ENCODE results near the gene SNCAIP. TPM values are rescaled to one million over a fixed set of nuclear protein-coding genes. Genes with fewer than 3 reads are reported as not detected.

The SNCAIP gene
- total RNA-seq, 2 donors from 2014 or later: not detected

DNA sequence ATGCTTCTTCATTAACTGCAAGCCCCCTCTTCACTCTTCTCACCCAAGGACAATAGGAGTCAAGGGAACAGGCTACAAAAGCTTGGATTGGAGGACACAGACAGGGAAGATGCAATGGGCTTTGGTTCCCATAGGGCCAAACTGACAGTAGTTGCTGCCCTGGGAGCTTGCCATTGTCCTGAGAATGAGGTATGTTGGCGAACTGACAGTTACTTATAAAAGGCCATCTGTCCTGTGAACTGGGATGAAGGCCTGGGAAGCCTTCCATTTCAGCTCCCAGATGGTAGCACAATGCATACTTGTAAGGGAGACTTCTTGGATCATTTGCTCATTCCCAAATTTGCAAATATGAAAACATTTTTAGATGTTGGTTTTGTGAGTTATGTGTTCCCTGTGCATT, 88.9 kb downstream of the SNCAIP start:
- H3K36me3 Mint-ChIP-seq: no peaks in the 10 kb centered on the region
- no peak for ATAC-seq
- H3K9me3 Mint-ChIP-seq: peaks cover 4 to 5% of the 10 kb centered on the region in 2 donors
- no peak overlapping the region for H3K27ac Mint-ChIP-seq
- DNase-seq (ENCODE audit: low spot score in 2 of 2): no peak

- Mint-ChIP-seq H3K9me3 (peaks cover 4 to 5% of the 10 kb centered on the region in 2 donors), H3K27ac (no peak overlapping the region), H3K36me3 (no peaks in the 10 kb centered on the region)
- no peak for ATAC-seq
- DNase-seq (ENCODE audit: low spot score in 2 of 2): no peak
Measured at GRCh38 chr5:122401976-122402725, 90.1 kb downstream of the SNCAIP start.

DNA sequence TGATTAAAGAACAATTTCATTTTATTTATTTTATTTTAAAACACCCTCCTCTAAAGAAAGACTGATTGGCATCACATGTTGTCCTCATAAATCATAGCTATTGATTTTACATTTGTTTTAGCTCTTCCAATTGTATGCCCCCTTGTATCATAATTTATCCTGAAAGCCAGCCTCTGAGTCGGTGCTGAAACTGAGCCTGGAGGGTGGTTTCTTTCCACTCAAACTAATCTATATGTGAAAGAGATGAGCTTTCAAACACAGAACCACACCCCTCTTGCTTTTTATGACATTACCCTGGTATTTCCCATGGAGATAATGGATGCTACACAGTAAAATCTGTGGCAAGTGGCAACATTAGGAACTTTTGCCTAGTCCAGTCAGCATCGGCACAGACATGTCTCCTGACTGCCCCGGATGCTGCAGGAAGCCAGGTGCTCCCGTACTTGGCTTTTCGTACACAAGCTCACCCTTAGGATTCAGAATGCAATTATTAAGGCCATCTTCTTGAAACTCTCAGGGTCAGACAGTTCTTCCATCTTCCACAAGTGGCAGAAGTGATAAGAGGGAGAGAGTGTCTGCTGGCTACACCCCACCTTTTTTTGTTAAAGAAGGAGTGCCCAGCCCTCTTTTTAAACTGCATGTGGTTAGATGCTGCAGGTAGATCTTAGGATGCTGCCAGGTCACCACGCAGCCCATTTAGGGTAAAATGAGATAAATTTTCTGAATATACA, 91.1 kb downstream of the SNCAIP start:
- Mint-ChIP-seq H3K27ac (no peak overlapping the region), H3K9me3 (peaks cover 4 to 5% of the 10 kb centered on the region in 2 donors), H3K36me3 (no peaks in the 10 kb centered on the region)
- no peak for DNase-seq (ENCODE audit: low spot score in 2 of 2)
- ATAC-seq: no peak

GRCh38 chr5:122404018-122404417, 92.0 kb downstream of the SNCAIP start:
- DNase-seq (ENCODE audit: low spot score in 2 of 2): no peak
- ATAC-seq: no peak
- Mint-ChIP-seq H3K27ac (no peak overlapping the region), H3K9me3 (peaks cover 4 to 5% of the 10 kb centered on the region in 2 donors), H3K36me3 (no peaks in the 10 kb centered on the region)

DNA sequence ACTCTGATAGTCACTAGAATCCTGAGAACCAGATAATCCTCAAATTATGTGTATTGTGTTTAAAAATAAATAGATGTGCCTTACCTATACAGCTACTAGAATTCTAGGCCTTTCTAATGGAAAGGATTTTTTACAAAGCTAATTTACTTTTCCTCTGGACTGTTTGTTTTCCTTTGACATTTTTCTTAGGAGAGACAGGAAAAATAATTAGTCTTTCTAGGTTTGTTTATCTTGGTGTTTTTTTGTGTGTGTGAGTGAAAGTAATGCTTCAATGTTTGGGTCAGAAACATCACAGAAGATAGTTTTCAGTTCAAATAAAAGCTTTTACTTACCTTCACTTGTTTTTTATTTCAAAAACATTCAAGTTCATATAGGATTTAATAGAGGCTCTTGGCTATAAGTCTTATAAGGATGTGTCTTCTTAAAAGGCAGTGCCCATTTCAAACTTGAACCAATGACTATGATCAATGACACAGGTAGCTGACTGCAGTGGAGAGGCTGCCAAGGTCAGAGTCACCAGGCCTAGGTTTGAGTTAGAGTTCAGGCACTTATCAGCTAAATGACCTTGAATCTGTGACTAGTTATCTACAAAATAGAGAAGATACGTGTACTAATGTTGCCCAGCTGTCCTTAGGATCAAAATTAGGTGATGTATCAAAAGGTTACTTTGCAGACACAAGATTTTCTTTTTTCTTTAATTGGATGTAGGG, 92.8 kb downstream of the SNCAIP start:
- Mint-ChIP-seq H3K9me3 (peaks cover 4 to 5% of the 10 kb centered on the region in 2 donors), H3K36me3 (no peaks in the 10 kb centered on the region), H3K27ac (no peak overlapping the region)
- ATAC-seq (no peak), DNase-seq (ENCODE audit: low spot score in 2 of 2) (no peak)

DNA sequence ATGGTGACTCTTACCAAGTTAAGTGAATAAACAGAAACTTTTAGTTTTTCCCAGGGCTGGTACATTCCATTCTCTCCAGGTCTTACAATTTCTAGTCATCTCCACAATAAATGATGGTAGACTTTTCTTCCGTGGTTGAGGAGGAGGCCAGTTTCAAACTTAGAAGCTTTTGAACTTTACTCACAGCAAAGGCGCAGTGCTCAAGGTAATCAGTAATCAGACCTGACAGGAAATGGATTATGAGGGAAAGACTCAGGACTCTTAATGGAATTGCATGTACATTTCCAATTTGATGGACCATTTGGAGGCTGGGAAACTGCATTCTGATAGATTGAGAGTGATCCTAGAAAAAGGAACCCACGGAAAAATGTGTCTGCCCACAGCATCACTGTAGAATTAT, 93.7 kb downstream of the SNCAIP start:
- DNase-seq (ENCODE audit: low spot score in 2 of 2) (no peak), ATAC-seq (no peak)
- H3K9me3 Mint-ChIP-seq: no peaks in the 10 kb centered on the region
- H3K27ac Mint-ChIP-seq: no peak overlapping the region
- no peaks in the 10 kb centered on the region for H3K36me3 Mint-ChIP-seq

GRCh38 chr5:122406181-122406580, 94.1 kb downstream of the SNCAIP start:
- no peak for DNase-seq (ENCODE audit: low spot score in 2 of 2)
- H3K9me3 Mint-ChIP-seq: no peaks in the 10 kb centered on the region
- no peak for ATAC-seq

DNA sequence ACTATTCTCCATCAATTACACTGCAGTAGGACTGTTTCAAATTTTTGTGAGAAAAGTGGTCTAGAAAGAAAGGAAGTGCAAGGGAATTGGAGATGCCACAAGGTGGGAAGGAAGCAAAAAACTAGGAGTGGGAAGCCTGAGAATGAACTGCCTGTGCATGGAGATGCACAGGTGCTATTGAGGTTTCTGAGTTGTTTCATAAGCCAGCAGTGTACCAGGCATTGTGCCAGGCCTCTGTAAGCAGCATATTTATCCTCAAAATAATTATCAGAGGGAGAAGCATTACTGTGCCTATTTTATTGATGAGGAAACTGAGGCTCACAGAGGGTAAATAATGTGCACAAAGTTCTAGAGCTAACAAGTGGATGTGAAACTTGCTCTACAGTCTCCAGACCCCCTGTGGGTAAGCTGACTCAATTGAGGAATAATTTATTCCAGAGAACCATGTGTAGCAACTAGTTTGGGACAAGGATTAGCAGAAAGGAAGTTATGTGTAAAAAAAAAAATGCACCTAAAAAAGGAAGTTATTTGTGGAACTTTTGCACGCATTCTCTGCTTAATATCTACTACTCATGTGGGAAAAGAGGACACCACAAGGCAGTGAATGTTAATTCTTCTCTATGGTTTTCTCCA, 96.7 kb downstream of the SNCAIP start:
- no peak for DNase-seq (ENCODE audit: low spot score in 2 of 2)
- peaks cover 0 to 6% of the 10 kb centered on the region in 2 donors for H3K9me3 Mint-ChIP-seq
- H3K36me3 Mint-ChIP-seq: no peaks in the 10 kb centered on the region
- no peak for ATAC-seq
- H3K27ac Mint-ChIP-seq: no peak overlapping the region

More at GRCh38 chr5:122406181-122406580, 94.1 kb downstream of the SNCAIP start:
- H3K27ac Mint-ChIP-seq: no peak overlapping the region
- no peaks in the 10 kb centered on the region for H3K36me3 Mint-ChIP-seq

- no peak for ATAC-seq
- Mint-ChIP-seq H3K27ac (no peak overlapping the region), H3K36me3 (no peaks in the 10 kb centered on the region), H3K9me3 (peaks cover 0 to 6% of the 10 kb centered on the region in 2 donors)
- DNase-seq (ENCODE audit: low spot score in 2 of 2): no peak
Measured at GRCh38 chr5:122412966-122413365, 100.9 kb downstream of the SNCAIP start.

DNA sequence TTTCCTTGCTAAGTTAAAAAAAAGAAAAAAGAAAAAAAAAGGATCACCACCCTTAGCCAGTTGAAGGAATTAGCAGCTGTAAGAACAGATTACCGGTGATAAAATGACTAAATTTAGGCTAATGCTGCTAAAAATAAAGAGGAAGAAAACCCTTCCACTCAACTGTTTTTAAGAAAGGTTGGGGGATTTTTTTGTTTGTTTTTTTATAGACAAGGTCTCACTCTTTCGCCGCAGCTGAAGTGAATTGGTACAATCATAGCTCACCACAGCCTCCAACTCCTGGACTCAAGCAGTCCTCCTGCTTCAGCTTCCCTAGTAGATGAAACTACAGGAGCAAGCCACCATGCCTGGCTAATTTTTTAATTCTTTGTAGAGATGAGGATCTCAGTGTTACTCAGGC, 101.7 kb downstream of the SNCAIP start:
- ATAC-seq: no peak
- Mint-ChIP-seq H3K9me3 (peaks cover 0 to 6% of the 10 kb centered on the region in 2 donors), H3K27ac (no peak overlapping the region), H3K36me3 (no peaks in the 10 kb centered on the region)
- DNase-seq (ENCODE audit: low spot score in 2 of 2): no peak

GRCh38 chr5:122415030-122415800, 103.2 kb downstream of the SNCAIP start:
- DNase-seq (ENCODE audit: low spot score in 2 of 2) (peak in 1 of 2 donors; percentile 2), ATAC-seq (peak in 1 of 2 donors; percentile 58)
- Mint-ChIP-seq H3K36me3 (no peaks in the 10 kb centered on the region), H3K27ac (no peak overlapping the region), H3K9me3 (peaks cover 0 to 6% of the 10 kb centered on the region in 2 donors)

DNA sequence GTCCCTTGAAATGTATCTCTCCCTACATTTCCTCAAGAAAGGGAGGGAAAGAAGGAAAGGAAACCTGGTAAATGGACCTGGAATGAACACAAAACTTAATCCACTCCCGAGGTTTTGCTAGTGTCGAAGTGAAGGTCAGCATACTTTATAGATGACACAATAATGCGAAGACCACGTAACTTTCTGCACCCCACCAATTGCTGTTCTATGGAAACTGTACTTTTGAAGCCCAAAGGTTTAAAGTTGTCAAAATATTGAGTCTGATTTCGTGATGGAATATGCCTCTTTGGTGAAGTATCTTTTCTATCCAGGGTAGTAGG, 103.7 kb downstream of the SNCAIP start:
- no peak for ATAC-seq
- Mint-ChIP-seq H3K36me3 (no peaks in the 10 kb centered on the region), H3K9me3 (peaks cover 0 to 6% of the 10 kb centered on the region in 2 donors), H3K27ac (no peak overlapping the region)
- DNase-seq (ENCODE audit: low spot score in 2 of 2): no peak

GRCh38 chr5:122419142-122419894, 107.3 kb downstream of the SNCAIP start:
- Mint-ChIP-seq H3K36me3 (no peaks in the 10 kb centered on the region), H3K27ac (no peak overlapping the region), H3K9me3 (no peaks in the 10 kb centered on the region)
- ATAC-seq (no peak), DNase-seq (ENCODE audit: low spot score in 2 of 2) (no peak)

- DNase-seq (ENCODE audit: low spot score in 2 of 2): no peak
- Mint-ChIP-seq H3K9me3 (no peaks in the 10 kb centered on the region), H3K27ac (no peak overlapping the region), H3K36me3 (no peaks in the 10 kb centered on the region)
- ATAC-seq: no peak
Measured at GRCh38 chr5:122420091-122420490, 108.1 kb downstream of the SNCAIP start.

DNA sequence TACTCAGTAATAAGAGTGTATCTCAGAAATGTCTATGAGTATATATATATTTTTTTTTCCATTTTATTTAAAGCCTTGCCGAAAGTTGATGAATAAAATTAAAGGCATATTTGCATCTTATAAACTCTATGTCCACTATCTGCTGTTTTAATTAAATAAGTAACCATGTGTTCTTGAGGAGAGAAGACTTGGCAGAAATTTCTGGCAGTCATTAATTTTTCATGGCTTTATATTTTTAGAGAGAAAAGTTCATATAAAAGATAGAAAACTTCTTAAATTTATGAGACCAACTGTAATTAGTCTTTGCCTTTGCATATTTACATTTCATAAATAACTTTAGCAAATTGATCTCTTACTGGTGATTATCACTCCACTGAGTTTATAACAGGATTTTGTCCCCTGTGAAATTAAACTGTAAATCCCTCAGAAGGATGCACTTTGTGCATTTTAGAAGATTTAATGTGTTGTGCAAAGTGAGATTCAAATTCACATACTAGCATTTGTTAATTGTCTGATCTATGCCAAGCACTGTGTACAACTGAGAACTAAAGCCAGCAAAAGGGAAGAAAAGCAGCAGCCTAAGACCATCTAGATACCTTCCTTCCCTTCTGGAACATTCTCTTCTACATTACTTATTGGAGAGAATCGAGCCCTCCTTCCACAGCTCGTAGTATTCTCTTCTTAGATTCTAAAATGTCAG, 108.7 kb downstream of the SNCAIP start:
- no peak for ATAC-seq
- Mint-ChIP-seq H3K27ac (no peak overlapping the region), H3K9me3 (peaks cover 0 to 4% of the 10 kb centered on the region in 2 donors), H3K36me3 (no peaks in the 10 kb centered on the region)
- DNase-seq (ENCODE audit: low spot score in 2 of 2): no peak

All from activated naive CD4-positive, alpha-beta T cell treated with anti-CD3 and anti-CD28 coated beads, Interleukin-2, amount 50 U/mL, for 72 hours (primary cell).